Body of pancreas (tissue), 4 donors: ENCODE measurements around the gene MMP20.

Experiments
- CTCF ChIP-seq, 7 experiments: fragments of 450-650 bp in 4 of 7; fragments of 200-600 bp in 3 of 7; sonication (generic) in 3 of 7; IDR thresholded peaks; one replicate each; pipeline ENCODE4 v1.5.1; 2016 to 2019; ENCODE audit warnings: antibody characterized with exemption in 7 of 7
- POLR2A ChIP-seq, 3 donors: fragments of 450-650 bp; IDR thresholded peaks; one replicate each; pipeline ENCODE4 v1.6.1; 2016; ENCODE audit warnings: antibody characterized with exemption in 3 of 3, mild to moderate bottlenecking in 2 of 3

DNA sequence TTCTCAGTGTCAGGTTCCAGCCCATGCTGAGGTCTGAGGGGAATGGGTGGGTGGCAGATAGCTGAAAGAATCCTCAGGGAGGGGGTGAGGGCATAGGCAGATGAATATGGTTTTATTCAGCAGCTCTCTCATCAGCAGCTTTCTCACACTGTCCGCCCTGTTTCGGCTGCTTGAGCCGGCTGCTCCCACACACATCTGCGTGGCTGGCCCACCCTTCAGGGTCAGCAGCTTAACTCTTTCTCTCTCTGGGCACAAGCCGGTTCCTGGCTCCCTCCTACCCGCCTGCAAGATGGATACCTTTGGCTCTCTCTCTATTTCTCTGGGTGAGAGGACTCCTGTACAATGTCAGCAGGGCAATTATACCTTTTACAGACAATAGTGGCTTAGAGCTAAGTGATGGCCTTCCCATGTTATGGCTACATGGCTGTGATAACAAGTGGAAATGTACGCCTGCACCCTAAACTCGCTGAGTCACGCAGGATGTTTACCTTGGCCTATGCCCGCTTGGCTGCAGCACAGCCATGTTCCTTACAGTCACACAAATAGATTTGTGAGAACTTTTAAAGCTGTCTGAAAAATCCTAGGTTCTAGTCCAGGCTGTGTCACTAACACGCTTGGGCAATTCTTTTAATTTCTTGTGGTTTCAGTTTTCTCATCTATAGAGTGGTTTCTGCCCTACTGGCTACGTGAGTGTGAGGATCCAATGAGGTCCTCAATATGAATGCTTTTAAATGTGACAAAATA is 4.1 kb downstream of the MMP20 start:
- TF ChIP-seq POLR2A (IDR thresholded peaks at IDR 0.05) (no peak), CTCF (IDR thresholded peaks at IDR 0.05) (no peak)
